Breast epithelium (tissue), 4 donors: ENCODE measurements around the gene INCENP. TPM values are rescaled to one million over a fixed set of nuclear protein-coding genes. Genes with fewer than 3 reads are reported as not detected.

Source experiments
- DNase-seq, 2 donors: peaks; one replicate each; pipeline ENCODE4 v3.0.0-alpha.2; 2019; ENCODE audit warnings: low spot score in 2 of 2
- H3K27ac ChIP-seq, 2 donors: fragments of 200-600 bp; sonication (generic) in 1 of 2; one replicate each; pipeline ENCODE4 v1.5.1; 2016 to 2019; ENCODE audit warnings: mild to moderate bottlenecking in 1 of 2
- H3K27me3 ChIP-seq, 2 donors: fragments of 200-600 bp; sonication (generic) in 1 of 2; one replicate each; pipeline versions ENCODE4 v1.5.1 to v1.6.0; 2017 to 2019; ENCODE audit warnings: control low read depth in 1 of 2, mild to moderate bottlenecking in 1 of 2
- H3K36me3 ChIP-seq: fragments of 200-600 bp; one replicate; pipeline ENCODE4 v1.5.1; 2019
- H3K4me1 ChIP-seq, 2 donors: fragments of 200-600 bp; sonication (generic); one replicate each; pipeline ENCODE4 v1.5.1; 2016 to 2019; ENCODE audit warnings: control low read depth in 1 of 2
- H3K4me3 ChIP-seq, 3 donors: fragments of 200-600 bp; sonication (generic); 1 replicate in 2 of 3; 2 replicates in 1 of 3; pipeline ENCODE4 v1.5.1; 2016 to 2019; ENCODE audit warnings: mild to moderate bottlenecking in 3 of 3, moderate library complexity in 2 of 3
- H3K9me3 ChIP-seq, 2 donors: fragments of 200-600 bp; sonication (generic) in 1 of 2; one replicate each; pipeline ENCODE4 v1.5.1; 2016 to 2019; ENCODE audit warnings: control low read depth in 1 of 2
- POLR2A ChIP-seq: fragments of 450-650 bp; IDR thresholded peaks from one replicate; pipeline ENCODE4 v1.6.1; 2016; ENCODE audit warnings: antibody characterized with exemption, mild to moderate bottlenecking, moderate library complexity
- POLR2AphosphoS5 ChIP-seq, 3 donors: sonication (generic); formaldehyde crosslinking; IDR thresholded peaks; one replicate each; pipeline ENCODE4 v1.6.1; 2017; ENCODE audit warnings: antibody characterized with exemption in 3 of 3
- intact Hi-C: fragments of 100-400 bp; cut with DNase I; formaldehyde crosslinking; loops from one replicate; pipeline ENCODE4 v1.15.1; 2023; ENCODE audit warnings: low total_unique reads
- total RNA-seq, 3 donors: library from RNA; depleted of rRNA; stranded (reverse); fragments of >200 nt; gene quantifications; one replicate each; pipeline ENCODE4 v1.1.0, GENCODE V29; 2016
- TF ChIP-seq, protein P1 (sequence below), 3 donors: fragments of 450-650 bp; IDR thresholded peaks; one replicate each; pipeline ENCODE4 v1.5.1; 2016 to 2017; ENCODE audit warnings: antibody characterized with exemption in 3 of 3, mild to moderate bottlenecking in 3 of 3, moderate library complexity in 3 of 3

Gene INCENP
- total RNA-seq, 3 donors from 2014 or later: 8.5 to 19.0 (median 14.8) TPM

DNA sequence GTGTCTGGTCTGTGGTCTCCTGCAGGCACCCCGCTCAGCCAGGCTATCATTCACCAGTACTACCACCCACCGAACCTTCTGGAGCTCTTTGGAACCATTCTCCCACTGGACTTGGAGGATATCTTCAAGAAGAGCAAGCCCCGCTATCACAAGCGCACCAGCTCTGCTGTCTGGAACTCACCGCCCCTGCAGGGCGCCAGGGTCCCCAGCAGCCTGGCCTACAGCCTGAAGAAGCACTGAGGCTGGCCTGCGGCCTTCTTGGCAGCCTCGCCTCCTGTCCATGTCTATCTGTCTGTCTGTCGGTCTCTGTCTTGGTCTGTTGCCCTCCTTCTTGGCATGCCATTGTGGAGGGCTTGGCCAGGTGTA, 27.9 kb downstream of the INCENP start:
- DNase-seq: no peak
- no peak overlapping the region for H3K27ac ChIP-seq
- no peaks in the 10 kb centered on the region for H3K36me3 ChIP-seq
- H3K27me3 ChIP-seq: no peaks in the 10 kb centered on the region
- H3K4me3 ChIP-seq: no peak overlapping the region
- intact Hi-C loops: no loop called here
- no peaks in the 10 kb centered on the region for H3K9me3 ChIP-seq
- TF ChIP-seq POLR2AphosphoS5 (IDR thresholded peaks at IDR 0.05) (no peak), POLR2A (no peak)
- TF ChIP-seq, protein P1, sequence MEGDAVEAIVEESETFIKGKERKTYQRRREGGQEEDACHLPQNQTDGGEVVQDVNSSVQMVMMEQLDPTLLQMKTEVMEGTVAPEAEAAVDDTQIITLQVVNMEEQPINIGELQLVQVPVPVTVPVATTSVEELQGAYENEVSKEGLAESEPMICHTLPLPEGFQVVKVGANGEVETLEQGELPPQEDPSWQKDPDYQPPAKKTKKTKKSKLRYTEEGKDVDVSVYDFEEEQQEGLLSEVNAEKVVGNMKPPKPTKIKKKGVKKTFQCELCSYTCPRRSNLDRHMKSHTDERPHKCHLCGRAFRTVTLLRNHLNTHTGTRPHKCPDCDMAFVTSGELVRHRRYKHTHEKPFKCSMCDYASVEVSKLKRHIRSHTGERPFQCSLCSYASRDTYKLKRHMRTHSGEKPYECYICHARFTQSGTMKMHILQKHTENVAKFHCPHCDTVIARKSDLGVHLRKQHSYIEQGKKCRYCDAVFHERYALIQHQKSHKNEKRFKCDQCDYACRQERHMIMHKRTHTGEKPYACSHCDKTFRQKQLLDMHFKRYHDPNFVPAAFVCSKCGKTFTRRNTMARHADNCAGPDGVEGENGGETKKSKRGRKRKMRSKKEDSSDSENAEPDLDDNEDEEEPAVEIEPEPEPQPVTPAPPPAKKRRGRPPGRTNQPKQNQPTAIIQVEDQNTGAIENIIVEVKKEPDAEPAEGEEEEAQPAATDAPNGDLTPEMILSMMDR (IDR thresholded peaks at IDR 0.05): no peak
- no peaks in the 10 kb centered on the region for H3K4me1 ChIP-seq

DNA sequence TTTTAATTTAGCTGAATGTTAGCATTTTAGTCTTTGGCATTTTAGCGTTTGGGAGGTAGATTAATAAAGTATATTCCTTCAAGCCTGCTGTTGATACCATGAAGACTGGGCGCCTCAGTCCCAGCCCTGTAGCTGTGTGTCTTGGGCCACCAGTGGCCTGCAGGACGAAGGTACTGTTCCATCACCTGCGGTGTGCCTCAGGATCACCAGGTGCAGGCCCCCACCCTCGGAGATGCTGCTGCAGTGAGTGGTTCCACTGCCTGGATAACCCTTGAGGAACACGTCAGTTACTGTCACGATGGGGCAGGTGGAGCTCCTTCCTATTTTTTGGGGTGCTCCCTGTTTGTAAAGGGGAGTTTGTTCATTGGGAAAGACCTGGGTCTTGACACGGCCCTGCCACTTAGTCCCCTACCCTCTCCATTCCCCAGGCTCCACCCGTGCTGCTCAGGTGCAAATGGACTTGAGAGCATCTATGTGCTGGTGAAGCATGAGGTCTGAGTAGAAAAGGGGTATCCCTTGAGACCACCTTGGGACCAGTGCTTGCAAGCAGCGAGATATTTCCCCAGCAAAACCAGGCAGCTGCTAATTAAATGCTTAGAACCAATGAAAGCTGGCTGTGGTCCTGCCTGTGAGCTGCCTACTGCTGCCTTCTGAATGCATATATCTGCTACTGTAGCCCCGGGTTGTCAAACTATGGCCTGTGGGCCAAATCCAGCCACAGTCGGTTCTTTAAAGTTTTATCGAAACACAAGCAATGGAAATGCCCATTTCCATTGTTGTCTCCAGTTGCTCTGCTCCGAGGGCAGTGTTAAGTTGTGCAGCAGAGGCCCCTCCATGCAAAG, 28.7 kb downstream of the INCENP start:
- no peak for DNase-seq
- no peak for TF ChIP-seq POLR2AphosphoS5 (IDR thresholded peaks at IDR 0.05)
- no peaks in the 10 kb centered on the region for H3K4me1 ChIP-seq
- no peaks in the 10 kb centered on the region for H3K9me3 ChIP-seq
- no peaks in the 10 kb centered on the region for H3K27me3 ChIP-seq
- peak overlapping the region in 1 of 2 donors; percentile 25 for H3K27ac ChIP-seq
- intact Hi-C loops: no loop called here
- no peaks in the 10 kb centered on the region for H3K36me3 ChIP-seq
- no peak overlapping the region for H3K4me3 ChIP-seq

DNA sequence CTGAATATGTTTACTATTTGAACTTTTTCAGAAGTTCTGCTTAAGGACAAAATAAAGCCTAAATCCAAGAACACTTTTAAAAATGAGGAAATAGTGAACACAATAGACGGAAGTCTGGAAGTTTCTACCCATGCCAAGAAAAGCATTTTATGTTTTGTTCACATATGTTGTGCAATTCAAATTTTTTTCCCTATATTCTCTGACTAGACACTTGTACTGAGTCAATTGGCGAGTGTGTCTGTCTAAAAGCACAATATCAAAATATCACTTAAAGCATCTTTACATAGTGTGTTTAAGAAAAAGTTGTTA, 29.2 kb downstream of the INCENP start:
- no peak for DNase-seq
- Histone ChIP-seq H3K9me3 (no peaks in the 10 kb centered on the region), H3K36me3 (no peaks in the 10 kb centered on the region), H3K4me1 (no peaks in the 10 kb centered on the region), H3K27me3 (no peaks in the 10 kb centered on the region), H3K4me3 (no peak overlapping the region), H3K27ac (no peak overlapping the region)
- no peak for TF ChIP-seq POLR2AphosphoS5 (IDR thresholded peaks at IDR 0.05)
- no peak for TF ChIP-seq POLR2A
- TF ChIP-seq, protein P1 (IDR thresholded peaks at IDR 0.05): no peak
- intact Hi-C loops: no loop called here

DNA sequence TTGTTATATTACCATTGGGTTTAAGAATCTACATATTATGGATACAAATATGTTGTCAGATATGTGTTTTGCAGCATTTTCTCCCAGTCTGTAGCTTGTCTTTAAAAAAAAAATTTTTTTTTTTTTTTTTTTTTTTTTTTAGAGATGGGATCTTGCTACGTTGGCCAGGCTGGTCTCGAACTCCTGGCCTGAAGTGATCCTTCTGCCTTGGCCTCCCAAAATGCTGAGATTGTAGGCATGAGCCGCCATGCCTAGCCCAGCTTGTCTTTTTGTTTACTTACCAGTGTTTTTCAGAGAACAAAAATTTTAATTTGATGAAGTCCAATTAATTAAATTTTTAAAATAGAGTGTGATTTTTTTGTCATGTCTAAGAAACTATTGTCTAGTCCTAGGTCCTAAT, 29.8 kb downstream of the INCENP start:
- DNase-seq: no peak
- TF ChIP-seq POLR2AphosphoS5 (IDR thresholded peaks at IDR 0.05): no peak
- TF ChIP-seq, protein P1 (IDR thresholded peaks at IDR 0.05): no peak
- intact Hi-C loops: no loop called here
- no peaks in the 10 kb centered on the region for H3K27me3 ChIP-seq
- no peak overlapping the region for H3K4me3 ChIP-seq
- H3K4me1 ChIP-seq: no peaks in the 10 kb centered on the region
- no peaks in the 10 kb centered on the region for H3K9me3 ChIP-seq
- no peaks in the 10 kb centered on the region for H3K36me3 ChIP-seq
- no peak overlapping the region for H3K27ac ChIP-seq

DNA sequence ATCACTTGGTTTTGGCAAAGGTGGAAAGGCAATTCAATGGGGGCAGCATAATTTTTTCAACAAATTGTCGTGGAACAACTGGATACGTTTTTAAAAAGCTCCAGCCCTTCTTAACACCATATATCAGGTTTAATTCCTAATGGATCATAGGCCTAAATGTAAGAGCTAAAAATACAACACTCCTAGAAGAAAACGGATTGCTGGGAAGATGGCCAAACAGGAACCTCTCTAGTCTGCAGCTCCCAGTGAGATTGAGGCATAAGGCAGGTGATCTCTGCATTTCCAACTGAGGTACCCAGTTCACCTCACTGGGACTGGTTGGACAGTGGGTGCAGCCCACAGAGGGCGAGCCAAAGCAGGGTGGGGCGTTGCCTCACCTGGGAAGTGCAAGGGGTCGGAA, 33.8 kb downstream of the INCENP start:
- intact Hi-C loops: no loop called here

More for the DNA sequence above, 33.8 kb downstream of the INCENP start:
- Histone ChIP-seq H3K36me3 (no peaks in the 10 kb centered on the region), H3K9me3 (no peaks in the 10 kb centered on the region), H3K27me3 (no peaks in the 10 kb centered on the region), H3K4me1 (no peaks in the 10 kb centered on the region), H3K4me3 (no peak overlapping the region), H3K27ac (no peak overlapping the region)
- no peak for DNase-seq
- TF ChIP-seq, protein P1 (IDR thresholded peaks at IDR 0.05): no peak
- TF ChIP-seq POLR2A (no peak), POLR2AphosphoS5 (IDR thresholded peaks at IDR 0.05) (no peak)
